ENCODE measurements around the gene CCT5. TPM values are rescaled to one million over a fixed set of nuclear protein-coding genes. Genes with fewer than 3 reads are reported as not detected.
"Not testable (repeated sequence)": the region's sequence is repeated elsewhere in the genome, so short reads cannot be mapped to it uniquely, and the experiment has no call there.

The CCT5 gene
- polyA plus RNA-seq, 1 experiment = 390 TPM

DNA sequence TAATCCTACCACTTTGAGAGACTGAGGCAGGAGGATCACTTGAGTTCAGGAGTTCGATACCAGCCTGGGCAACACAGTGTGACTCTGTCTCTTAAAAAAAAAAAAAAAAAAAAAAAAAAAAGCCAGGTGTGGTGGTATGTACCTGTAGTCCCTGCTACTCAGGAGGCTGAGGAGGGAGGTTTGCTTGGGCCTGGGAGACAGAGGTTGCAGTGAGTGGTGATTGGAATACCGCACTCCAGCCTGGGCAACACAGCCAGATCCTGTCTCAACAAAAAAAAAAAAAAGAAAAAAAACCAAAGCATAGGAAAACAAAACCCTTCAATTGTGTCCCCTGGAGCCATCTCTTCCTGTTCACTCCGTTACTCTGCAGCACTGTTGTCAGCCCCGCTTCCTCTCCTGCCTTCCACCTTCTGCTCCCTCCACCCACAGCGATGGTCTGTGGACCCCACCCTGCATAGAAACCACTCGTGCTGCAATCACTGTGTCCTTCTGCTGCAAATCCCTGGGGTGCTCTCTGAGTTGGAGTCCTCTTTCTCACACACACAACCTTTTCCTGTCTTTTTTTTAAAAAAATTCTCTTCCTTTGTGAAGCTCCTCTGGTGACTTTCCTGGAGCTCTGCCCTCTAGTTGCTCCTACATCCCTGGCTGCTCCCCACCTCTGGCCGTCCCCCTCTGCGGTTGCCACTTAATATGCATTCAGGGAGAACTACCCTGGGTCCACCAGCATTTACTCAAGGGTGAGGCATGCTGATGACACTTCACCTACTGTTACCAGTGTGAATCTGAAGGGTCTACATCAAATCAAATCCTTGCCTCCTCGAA lies 22.2 kb downstream of the CCT5 start:
- DNase-seq (ENCODE audit: low read depth, low spot score) = no peak
- TF ChIP-seq, protein P1, sequence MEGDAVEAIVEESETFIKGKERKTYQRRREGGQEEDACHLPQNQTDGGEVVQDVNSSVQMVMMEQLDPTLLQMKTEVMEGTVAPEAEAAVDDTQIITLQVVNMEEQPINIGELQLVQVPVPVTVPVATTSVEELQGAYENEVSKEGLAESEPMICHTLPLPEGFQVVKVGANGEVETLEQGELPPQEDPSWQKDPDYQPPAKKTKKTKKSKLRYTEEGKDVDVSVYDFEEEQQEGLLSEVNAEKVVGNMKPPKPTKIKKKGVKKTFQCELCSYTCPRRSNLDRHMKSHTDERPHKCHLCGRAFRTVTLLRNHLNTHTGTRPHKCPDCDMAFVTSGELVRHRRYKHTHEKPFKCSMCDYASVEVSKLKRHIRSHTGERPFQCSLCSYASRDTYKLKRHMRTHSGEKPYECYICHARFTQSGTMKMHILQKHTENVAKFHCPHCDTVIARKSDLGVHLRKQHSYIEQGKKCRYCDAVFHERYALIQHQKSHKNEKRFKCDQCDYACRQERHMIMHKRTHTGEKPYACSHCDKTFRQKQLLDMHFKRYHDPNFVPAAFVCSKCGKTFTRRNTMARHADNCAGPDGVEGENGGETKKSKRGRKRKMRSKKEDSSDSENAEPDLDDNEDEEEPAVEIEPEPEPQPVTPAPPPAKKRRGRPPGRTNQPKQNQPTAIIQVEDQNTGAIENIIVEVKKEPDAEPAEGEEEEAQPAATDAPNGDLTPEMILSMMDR (IDR thresholded peaks at IDR 0.05; ENCODE audit: low read depth, low read length) = no peak
- ChIA-PET CTCF (interaction anchor here (0.6 to 1.5 kb wide), 4 partner anchors 11 to 151 kb away, joined by 3 to 5 read pairs (median 4); no protein-coding TSS in a partner anchor), POLR2A (no interaction called here)
- Histone ChIP-seq H3K9me3 (ENCODE audit: control insufficient read depth, insufficient read depth, low read length) (no peaks in the 10 kb centered on the region), H3K4me3 (ENCODE audit: low read depth, low read length) (no peak overlapping the region), H3K27ac (ENCODE audit: low read depth, low read length) (no peak overlapping the region), H3K27me3 (ENCODE audit: control insufficient read depth, insufficient read depth, low read length) (no peaks in the 10 kb centered on the region)

DNA sequence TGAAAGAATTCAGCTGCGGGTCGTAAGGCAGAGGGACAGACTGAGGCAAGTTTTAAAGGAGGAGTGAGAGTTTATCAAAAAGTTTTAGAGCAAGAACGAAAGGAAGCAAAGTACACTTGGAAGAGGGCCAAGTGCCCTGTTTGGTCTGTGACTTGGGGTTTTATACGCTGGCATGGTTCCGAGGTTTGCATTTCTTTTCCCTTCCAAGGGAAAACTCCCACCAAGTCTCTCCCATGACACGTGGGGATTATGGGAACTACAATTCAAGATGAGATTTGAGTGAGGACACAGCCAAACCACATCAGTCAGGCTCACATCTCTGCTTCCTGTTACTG lies 22.8 kb downstream of the CCT5 start:
- H3K27me3 ChIP-seq (ENCODE audit: control insufficient read depth, insufficient read depth, low read length); H3K27ac ChIP-seq (ENCODE audit: low read depth, low read length); POLR2A ChIA-PET; H3K9me3 ChIP-seq (ENCODE audit: control insufficient read depth, insufficient read depth, low read length); H3K4me3 ChIP-seq (ENCODE audit: low read depth, low read length); DNase-seq (ENCODE audit: low read depth, low spot score): not testable (repeated sequence)
- CTCF ChIA-PET = interaction anchor here (0.8 to 1.5 kb wide), 2 partner anchors 11 to 150 kb away, joined by 3 to 5 read pairs; no protein-coding TSS in a partner anchor

DNA sequence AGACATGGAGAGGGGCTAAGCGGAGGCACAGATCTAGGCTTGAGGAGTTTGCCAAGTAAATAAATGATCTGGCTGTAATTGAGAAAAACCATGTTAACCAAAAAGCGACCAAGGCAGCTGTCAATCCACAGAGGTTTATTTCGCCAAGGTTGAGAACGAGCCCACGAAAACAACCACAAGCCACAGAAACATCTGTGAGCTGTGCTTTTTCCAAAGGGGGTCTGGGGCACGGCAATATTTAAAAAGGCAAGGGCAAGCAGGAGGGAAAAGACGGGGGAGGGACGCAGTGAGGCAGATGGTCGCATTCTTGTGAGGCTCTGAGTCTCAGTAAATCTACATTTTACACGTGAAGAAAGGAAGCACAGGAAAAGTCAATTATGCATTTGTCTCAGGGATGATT lies 25.4 kb downstream of the CCT5 start:
- no peak overlapping the region for H3K4me3 ChIP-seq (ENCODE audit: low read depth, low read length)
- H3K9me3 ChIP-seq (ENCODE audit: control insufficient read depth, insufficient read depth, low read length) = no peaks in the 10 kb centered on the region
- H3K27me3 ChIP-seq (ENCODE audit: control insufficient read depth, insufficient read depth, low read length) = no peaks in the 10 kb centered on the region
- TF ChIP-seq, protein P1 (IDR thresholded peaks at IDR 0.05; ENCODE audit: low read depth, low read length) = no peak
- no peak for DNase-seq (ENCODE audit: low read depth, low spot score)
- CTCF ChIA-PET = interaction anchor here (1.5 kb wide), 1 partner anchor 8 kb away, joined by 8 read pairs; no protein-coding TSS in a partner anchor
- H3K27ac ChIP-seq (ENCODE audit: low read depth, low read length) = no peak overlapping the region
- POLR2A ChIA-PET = no interaction called here

DNA sequence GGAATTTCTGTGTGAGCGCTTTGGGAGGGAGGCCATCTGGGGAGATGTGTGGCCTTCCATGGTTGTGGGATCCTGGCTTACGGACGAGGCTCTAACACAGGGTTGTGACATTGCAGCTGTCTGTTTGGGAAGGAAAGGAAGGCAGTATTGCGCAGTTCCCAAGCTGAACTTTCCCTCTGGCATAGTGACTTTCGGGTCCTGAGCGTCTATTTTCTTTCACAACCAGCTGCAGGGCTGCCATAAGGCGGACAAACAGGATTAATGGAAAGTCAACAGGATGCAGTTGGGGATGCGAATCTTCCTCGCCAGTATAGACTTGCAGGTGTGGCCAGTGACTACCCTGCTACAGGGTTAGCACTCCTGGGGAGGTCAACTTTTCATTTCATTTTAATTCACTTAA lies 25.9 kb downstream of the CCT5 start:
- TF ChIP-seq, protein P1 (IDR thresholded peaks at IDR 0.05; ENCODE audit: low read depth, low read length) = no peak
- ChIA-PET POLR2A (no interaction called here), CTCF (interaction anchor here (1.5 kb wide), 1 partner anchor 8 kb away, joined by 8 read pairs; no protein-coding TSS in a partner anchor)
- H3K27ac ChIP-seq (ENCODE audit: low read depth, low read length) = no peak overlapping the region
- no peaks in the 10 kb centered on the region for H3K9me3 ChIP-seq (ENCODE audit: control insufficient read depth, insufficient read depth, low read length)
- DNase-seq (ENCODE audit: low read depth, low spot score) = no peak
- H3K27me3 ChIP-seq (ENCODE audit: control insufficient read depth, insufficient read depth, low read length) = no peaks in the 10 kb centered on the region
- H3K4me3 ChIP-seq (ENCODE audit: low read depth, low read length) = no peak overlapping the region

DNA sequence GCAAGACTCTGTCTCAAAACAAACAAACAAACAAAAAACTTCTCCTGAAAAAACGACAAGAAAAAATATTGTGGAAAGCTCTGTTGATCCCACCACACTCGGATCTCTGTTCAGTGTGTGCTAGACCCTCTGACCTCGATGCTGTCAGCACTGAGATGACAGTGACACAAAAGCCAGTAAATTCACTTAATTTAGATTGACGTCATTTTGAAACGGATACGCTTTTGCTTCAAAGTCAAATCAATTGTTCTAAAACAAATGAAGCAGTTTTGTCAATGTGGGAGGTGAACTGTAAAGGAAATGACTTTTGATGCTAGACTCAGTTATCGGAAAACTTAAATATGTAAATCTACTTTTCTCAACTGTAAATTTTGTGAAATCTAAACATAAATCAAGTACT lies 26.6 kb downstream of the CCT5 start:
- CTCF ChIA-PET = no interaction called here
- H3K4me3 ChIP-seq (ENCODE audit: low read depth, low read length) = no peak overlapping the region

More for the DNA sequence above, 26.6 kb downstream of the CCT5 start:
- POLR2A ChIA-PET = no interaction called here
- H3K27ac ChIP-seq (ENCODE audit: low read depth, low read length) = no peak overlapping the region
- TF ChIP-seq, protein P1 (IDR thresholded peaks at IDR 0.05; ENCODE audit: low read depth, low read length) = no peak
- H3K9me3 ChIP-seq (ENCODE audit: control insufficient read depth, insufficient read depth, low read length) = no peaks in the 10 kb centered on the region
- no peaks in the 10 kb centered on the region for H3K27me3 ChIP-seq (ENCODE audit: control insufficient read depth, insufficient read depth, low read length)
- DNase-seq (ENCODE audit: low read depth, low spot score) = no peak

All from AG04450 (cell line).